ENCODE data around the gene CAST.
A peak's percentile ranks its signal among the peaks of the same experiment; 100 is the strongest.

Gene CAST

DNA sequence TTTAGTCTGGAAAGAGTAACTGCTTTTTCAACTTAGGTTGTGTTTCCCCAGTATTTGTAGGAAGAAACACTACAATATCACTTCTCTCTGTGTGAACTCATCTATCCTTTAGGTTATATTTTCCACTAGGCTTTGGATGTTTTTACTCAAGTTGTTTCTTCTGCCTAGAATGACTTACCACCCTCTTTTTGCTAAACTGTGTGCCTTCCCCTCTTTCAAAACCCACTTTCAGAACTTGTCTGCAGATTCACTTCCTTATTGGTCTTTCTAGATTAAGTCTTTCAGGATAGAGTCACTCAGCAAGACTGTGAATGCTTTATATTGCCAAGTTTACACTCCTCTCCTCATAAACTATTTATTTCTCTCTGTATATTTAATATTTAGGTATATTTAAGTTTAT is 14.2 kb upstream of the CAST start:
- DNase-seq (ENCODE audit: low spot score) = no peak

DNA sequence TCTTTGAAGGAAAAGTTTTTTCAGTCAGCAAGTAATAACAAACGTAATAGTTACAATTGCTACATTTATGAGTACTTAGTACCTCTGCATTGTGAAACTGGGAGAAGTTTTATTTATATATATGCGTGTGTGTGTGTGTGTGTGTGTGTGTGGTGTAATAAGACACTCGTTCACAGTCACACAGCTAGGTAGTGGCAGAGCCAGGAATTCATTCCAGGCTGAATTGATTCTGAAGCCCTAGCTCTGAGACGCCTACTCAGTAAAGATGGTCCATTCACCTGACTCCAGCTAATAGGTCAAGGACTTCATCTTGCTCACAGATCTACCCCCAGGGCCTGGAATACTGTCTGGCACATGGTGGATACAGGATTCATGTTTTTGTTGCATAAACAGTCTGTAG is 13.6 kb upstream of the CAST start:
- DNase-seq (ENCODE audit: low spot score) = no peak

DNA sequence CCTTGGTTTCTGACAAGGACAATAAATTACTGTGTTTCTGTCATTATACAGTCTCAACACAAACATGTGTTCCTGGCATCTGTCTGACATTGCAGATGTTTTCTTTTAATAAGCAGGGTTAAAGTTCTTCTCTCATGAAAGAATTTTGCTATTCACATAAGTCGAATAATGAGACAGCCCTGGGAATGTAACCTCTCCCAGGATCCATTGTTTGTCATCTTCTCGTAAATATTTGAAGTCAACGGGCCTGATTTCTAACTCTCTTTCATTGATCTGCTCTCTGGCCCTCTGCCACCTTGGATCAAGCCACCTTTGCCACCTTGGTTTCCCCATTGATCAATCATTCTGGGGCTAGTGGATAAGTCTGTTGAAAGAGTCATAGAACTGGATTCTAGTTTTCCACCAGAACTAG is 12.9 kb upstream of the CAST start:
- DNase-seq (ENCODE audit: low spot score) = no peak

DNA sequence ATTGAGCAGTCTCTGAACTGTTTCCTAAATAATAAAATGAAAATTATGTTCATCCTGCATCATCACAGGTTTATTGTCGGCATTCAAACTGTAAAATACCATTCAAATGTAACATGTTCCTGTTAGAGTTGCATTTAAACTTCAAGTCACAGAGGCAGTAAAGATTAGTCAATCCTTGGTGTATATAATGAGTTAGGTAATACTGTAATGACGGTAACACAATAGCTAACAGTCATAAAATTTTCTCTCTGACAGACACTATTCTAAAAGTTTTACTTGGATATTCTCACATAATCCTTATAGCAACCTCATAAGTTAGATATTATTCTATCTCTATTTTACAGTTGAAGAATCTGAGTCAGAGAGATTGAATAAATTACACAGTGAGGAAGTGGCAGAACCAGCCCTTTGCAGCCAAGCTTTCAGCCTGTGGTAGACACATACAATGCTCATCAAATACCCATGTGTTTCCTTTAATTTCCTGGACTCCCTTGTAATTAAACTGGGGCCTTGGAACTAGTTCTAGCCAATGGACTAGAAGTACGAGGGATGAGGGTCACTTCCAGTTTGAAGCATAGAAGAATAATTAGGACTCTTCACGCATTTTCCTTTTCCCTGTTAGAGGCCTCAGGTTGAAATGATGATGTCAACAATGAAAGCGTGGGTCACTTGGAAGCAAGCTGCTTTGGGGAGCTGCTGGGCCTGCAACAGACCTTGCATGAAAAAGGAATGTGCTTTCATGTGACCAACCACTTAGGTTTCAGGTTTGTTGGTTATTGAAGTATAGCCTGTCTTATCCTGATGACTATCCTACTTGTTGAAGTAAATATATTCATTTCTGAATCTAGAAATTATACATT is 12.3 kb upstream of the CAST start:
- no peak for DNase-seq (ENCODE audit: low spot score)

DNA sequence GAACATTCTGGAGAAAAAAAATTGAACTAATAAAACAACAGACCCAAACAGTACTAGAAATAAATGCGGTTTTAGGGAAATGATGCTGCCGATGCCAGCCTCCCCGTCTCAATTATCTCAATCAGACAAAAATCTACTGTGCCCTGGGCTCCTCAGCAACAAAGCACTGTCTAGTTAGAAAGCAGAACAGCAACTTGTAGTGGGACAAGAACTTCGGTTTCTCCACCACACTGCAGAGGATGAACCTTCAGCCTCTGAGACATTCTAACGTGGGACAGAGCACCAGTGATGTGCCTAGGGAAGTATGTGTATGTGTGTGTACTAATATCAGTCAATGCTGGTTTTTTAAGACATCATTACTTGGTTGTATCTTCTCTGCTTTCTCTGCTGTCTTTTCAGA is 11.1 kb upstream of the CAST start:
- no peak for DNase-seq (ENCODE audit: low spot score)

DNA sequence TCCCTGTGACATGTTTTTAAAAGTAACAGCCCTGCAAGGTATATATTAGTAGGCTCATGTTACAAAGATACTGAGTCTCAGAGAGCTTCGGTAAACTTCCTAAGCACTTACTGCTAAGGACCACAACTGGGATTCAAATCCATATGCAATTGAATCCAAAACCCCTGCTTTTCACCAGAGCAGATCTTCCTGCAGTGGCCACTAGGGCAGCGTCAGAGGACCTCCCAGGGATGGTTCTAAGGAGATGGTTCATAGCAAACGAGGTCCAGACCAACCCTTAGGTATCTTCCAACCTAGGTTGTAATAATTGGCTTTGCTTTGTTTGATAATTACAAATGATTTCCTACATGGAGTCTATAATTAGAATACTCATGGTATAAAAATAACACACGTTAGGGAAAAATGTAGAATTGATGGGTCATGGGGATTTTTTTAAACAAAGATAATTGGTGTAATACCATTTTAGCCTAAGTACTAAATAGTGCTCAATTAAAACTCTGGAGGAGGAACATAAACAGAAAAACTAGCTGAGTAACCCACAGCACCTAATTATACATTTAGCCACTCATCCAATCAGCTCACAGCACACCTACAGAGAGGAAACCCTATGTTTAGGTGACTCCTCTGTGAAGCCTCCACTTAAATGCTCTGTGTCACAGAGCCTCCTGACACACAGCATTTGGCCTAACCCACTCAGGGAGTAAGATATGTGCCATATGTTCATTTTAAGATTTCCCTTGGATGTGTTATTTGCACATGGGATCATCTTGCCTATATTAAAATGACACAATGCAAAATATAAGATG is 10.0 kb upstream of the CAST start:
- no peak for DNase-seq (ENCODE audit: low spot score)

DNA sequence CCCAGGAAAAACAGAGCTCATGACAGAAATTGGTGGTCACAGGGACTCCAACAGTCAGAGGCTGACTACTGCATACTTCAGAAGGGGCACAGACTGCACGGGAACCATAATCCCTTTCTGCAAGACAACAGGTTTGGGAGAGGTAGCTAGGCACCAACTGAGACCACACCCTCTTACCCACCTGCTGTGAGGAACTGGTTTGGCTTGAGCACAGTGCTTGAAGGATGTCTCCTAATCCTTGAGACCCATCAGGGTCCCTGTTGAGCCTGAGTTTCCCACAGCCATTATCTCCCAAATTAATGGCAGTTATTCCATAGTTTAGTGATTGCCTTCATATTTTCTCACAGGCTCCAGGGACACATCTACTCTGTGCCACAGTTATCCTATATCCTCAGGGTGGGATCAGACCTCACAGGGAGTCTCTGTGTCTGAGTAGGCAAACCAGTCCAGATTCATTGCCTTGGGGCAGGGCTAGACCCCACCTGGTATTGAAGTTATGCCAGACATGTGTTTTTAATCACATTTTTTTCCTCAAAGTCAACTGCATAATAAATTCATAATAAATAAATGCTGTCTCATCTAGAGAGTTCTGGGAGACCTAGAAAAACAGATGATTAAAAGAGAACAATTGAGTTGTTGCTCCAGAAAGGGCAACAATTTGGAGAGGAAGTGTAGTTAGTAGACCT is 9.3 kb upstream of the CAST start:
- DNase-seq (ENCODE audit: low spot score) = no peak

DNA sequence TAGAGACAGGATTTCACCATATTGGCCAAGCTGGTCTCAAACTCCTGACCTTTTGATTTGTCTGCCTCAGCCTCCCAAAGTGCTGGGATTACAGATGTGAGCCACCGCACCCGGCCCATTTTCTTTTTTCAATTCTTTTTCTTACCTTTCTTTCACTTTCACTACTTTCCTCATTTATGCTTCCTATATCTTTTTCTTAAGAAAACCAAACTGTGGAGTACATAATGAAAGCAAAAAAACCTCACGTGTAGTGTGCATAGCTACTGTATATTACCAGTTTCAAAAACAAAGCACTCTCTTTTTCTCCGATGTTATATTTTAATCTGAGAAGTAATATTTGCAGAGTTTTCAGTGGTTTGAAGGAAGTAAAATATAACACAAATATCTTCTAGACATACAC is 8.0 kb upstream of the CAST start:
- DNase-seq (ENCODE audit: low spot score) = no peak

DNA sequence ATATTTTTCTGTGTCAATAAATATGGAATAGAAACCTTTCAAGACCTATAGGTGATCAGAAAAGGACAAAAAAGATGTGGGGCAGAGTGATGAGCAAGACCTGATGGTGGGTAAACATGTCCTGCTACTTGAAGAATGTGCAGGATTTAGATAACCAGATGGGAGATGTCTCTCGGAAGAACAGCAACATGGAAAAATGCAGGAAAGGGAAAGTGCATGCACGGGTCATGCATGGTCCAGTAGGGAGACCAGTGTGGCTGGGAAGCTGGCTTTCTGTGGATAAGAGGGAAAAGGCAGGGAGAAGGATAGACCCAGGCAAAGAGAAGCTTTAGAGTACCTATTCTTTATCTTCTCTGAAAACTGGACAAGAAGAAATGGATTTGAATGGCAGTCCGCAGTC is 7.1 kb upstream of the CAST start:
- no peak for DNase-seq (ENCODE audit: low spot score)

DNA sequence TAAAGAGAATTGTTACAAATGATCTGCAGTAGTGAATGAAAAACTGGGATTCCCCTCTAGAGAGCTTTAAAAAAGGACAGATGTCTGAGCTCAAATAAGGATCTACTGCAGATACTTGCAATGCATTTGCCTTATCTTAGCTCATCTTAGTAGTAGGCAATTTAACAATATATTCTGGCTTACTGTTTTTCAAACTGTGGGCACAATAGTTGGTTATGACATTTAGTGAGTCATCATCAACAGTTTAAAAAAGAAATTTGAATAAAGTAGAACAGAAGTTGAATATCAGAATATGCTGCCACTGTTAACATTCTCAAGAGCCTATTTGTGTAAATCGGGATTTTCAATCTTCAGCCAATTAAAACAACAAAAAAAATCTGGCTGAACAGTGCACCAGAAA is 6.7 kb upstream of the CAST start:
- no peak for DNase-seq (ENCODE audit: low spot score)

DNA sequence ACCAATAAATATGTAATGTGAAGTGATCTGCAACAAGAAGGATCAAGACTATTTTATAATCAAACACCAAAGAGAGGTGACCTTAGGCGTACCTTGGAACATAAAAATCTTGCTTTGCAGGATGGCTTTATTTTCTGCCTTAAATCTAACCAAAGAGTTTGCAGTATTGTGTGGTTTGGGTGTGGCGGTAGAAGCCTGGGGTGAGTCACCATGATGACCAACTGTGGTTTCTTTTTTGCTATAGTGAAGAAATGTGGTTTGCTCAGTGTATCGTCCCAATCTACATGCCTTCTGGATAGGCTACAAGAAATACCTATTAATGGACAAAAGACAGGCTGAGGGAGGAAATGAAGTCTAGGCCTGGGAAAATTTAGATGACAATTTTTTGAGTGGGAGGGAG is 5.1 kb upstream of the CAST start:
- DNase-seq (ENCODE audit: low spot score) = peak; percentile 63

DNA sequence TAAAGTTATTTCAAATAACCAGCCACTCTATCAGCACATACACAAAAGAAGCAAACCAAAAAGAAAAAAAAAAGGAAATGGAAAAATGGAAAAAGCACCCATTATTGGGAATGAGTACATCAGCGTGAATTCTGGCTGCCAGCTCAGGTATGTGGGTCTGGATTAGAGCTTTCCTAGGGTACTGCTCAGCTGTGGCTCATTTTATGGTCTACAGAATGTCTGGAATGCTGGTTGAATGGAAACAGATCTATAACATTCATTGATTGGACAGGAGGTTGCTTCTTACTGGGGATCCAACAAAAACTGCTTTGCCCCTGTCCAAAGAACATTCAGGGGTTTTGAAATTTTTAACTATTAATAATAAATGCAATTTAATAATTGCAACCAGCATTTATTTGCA is 3.9 kb upstream of the CAST start:
- DNase-seq (ENCODE audit: low spot score) = no peak

DNA sequence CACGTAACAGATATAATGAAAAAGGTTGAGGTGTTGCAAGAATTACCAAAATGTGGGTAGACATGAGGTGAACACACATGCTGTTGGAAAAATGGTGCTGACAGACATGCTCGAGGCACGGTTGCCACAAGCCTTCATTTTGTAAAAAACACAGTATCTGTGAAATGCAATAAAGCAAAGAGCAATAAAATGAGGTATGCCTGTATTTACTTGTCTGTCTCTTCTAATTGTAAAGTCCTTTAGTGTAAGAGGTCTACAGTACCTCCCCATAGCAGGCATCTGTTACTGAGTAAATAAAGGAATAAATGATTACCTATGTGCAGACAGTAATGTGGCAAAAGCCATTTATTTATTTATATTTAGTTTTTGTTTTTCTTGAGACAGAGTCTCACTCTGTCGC is 3.0 kb upstream of the CAST start:
- no peak for DNase-seq (ENCODE audit: low spot score)

DNA sequence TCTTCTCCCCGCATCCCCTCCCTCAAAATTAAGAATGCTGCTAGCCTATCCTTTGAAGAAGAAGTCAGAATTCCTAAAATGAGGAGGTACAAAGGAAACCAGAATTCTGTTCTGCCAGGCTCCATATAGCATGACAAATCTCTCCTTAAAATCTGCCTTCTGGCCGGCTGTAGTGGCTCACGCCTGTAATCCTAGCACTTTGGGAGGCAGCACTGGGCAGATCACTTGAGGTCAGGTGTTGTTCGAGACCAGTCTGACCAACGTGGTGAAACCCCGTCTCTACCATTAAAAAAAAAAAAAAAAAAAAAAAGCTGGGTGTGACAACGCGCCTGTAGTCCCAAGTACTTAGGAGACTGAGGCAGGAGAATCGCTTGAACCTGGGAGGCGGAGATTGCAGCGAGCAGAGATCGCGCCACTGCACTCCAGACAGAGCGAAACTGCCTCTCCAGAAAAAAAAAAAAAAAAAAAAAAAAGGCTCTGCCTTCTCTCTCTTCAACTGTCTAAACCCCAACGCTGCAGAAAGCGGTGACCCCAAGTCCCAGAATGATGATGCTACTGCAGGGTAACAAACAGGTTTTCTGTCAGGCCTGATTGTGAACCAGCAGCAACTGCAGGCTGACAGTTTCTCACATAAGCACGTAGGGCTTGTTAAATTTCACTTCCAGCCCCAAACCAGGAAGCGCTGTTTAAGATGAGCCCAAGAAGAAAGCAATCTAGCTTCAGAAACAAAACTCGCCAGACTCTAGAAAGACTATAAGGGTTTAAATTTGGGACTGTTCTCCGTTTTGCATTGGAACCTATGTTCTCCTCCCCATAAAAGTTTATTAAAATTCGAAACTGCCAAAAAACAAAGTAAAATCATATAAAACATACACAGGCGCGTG is 963 bp upstream of the CAST start:
- DNase-seq (ENCODE audit: low spot score) = no peak

DNA sequence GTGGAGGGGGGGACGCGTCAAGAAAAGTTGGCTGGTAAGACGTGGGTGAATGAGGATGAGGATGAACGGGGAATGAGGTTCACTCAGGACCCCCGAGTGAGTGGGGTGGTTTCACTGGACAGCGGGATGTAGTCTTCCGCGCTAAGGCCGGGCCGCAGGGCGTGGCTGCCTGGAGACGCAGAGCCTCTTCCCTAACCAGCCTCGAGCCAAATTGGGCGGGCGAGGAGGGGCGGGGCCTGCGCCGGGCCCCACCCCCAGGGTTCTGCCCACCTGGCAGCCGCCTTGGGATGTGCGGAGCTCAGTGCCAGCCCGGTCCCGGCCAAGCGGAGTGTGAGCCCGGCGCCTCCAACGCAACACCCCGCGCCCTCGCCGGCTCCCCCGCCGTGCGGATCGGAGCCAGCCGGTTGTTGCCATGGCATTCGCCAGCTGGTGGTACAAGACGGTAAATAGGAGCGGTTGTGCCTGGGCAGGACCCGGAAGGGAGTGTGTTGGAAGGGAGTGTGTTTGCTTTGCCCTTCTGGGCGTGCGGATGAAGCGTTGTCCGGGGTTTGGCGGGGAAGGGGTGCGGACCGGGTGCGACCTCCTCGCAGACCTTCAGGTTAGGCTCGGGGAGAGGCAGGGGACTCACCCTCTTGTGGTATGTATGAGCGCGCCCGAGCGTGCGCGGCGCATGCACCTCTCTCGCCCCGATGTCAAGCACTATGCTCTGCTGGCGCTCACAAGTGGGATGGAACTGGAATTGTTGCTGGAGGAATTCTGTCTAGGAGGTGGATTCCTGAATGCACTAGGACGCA is 746 bp downstream of the CAST start:
- DNase-seq (ENCODE audit: low spot score) = peak; percentile 87

DNA sequence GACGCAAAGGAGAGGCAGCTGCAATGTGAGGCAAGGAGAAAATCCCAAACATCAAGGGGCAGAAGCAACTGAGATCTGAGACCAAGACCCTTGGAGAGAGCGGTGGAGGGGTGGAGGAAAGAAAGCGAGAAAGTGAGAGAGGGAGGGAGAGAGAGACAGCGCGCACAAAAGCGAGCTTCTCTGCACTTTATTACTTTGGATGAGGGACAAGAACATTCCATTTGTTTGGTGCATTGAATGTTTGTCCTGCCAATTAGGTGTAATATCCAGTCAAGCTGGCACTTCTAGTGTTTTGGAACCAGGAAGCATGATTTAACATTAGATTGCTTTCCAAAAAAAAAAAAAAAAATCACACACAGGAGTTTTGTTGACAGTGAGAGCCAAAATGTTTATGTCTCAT is 1.4 kb downstream of the CAST start:
- no peak for DNase-seq (ENCODE audit: low spot score)

DNA sequence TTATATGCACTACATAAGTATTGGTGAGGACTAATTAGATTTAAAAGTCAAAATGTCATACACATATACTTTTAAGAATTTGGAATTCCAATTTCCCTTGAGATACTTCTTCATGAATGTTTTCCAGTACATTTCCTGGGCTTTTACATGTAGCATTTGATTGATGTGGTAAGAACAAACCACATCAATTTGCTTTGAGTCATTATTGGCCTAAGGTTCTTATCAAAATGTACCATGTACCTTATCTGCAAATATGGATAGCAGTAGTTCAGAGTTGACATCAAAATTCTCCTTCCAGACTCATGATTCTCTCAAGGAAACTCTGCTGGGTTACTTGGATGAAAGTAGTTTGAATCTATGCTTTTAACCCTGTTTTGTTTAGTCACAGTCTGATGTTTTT is 2.5 kb downstream of the CAST start:
- DNase-seq (ENCODE audit: low spot score) = no peak

DNA sequence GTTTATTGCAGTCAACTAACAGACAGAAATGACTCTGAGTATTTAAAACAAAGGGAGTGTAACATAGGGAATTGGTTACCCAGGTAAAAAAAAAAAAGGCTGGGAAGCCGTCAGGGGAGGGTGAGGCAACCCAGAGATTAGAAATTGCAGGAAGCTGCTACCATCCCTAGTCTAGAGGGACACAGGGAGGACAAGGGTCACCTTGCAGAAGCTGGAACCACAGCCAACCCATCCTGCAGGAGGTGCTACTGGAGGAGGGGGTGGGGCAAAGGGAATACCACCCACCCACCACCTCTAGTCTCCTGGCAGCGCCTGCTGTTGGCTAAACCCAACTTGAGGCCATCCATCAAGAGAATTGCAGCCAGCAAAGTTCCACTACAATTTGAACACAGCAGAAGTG is 6.5 kb downstream of the CAST start:
- no peak for DNase-seq (ENCODE audit: low spot score)

DNA sequence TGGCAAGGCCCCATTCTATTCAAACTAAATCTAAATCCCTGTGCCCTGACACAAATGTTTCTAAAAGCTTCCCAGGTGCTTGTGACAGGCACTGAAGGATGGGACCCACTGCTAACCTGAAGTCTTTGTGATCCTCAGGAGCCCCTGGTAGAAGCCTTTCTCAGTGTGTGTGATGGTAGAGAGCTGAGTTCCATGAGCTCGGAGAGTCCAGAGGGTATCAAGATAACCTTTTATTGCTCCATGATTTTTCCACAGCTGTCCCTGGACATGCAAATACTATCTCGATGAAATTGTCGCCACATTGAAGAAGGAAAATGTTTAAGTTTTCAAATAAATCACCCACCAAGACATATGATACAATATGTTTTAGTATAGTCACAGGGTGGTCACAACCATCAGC is 7.7 kb downstream of the CAST start:
- no peak for DNase-seq (ENCODE audit: low spot score)

DNA sequence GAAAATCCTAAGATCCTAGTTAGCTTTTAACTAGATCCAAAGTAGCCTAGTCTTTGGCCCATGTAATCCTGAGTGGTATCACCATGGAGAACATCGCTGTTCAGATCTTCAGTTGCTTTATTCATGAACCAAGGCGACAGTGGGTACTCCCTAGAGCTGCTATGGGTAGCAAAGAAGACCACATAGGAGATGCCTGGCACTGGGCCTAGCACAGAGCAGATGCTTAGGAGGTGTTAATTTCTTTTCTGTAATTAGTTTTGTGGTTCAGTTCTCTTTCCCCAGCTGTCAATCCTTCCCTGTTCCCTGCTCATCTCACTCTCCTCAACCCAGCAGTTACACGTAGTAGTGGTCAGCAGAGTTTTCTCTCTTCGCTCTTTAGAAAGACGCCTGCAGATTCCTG is 9.3 kb downstream of the CAST start:
- DNase-seq (ENCODE audit: low spot score) = no peak

DNA sequence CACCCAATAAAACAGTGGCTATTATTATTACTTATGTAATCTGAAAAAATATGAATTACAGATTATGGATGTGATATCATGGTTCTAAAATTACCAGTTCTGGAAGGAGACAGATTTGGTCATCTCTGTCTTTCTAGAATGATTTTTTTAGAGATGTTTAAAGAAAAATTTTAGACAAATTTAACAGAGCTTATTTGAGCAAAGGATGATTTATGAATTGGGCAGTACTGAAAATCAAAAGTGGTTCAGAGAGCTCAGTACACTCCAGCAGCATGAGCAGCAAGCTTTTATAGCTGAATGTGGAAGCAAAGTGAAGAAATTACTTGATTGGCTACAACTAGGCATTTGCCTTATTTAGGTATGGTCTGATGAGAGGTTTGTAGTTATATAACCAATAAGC is 11.0 kb downstream of the CAST start:
- no peak for DNase-seq (ENCODE audit: low spot score)

Data from COLO829 (cell line).